GM12878 (cell line): ENCODE data around the gene KCTD6. TPM values are rescaled to one million over a fixed set of nuclear protein-coding genes. Genes with fewer than 3 reads are reported as not detected.

Experiments
- ATAC-seq: fragments of 200-7000 bp; cut with Tn5 transposase; 3 replicates; pipeline ENCODE4 v1.9.1; 2020; ENCODE audit warnings: mild to moderate bottlenecking, moderate library complexity
- BruUV-seq: library from RNA; stranded (reverse); fragments of 400-500 nt; replicated peaks from 2 replicates; lab custom pipeline; 2021; lab: Mats Ljungman, UMichigan
- CTCF ChIA-PET: fragments of 300-600 bp; sonication (Branson Sonifier 250); formaldehyde crosslinking; extraction: SDS; loops from one replicate; lab custom pipeline; 2021; ENCODE audit warnings: inconsistent platforms; lab: Yijun Ruan, JAX
- POLR2A ChIA-PET: fragments of 350-600 bp; formaldehyde crosslinking; extraction: SDS; loops from one replicate; lab custom pipeline; 2021; ENCODE audit warnings: inconsistent platforms; lab: Charles Lee
- RAD21 ChIA-PET: fragments of 300-600 bp; sonication (Branson Sonifier 250); formaldehyde crosslinking; loops from one replicate; lab custom pipeline; 2023; ENCODE audit warnings: antibody characterized with exemption; ENCODE audit not compliant: unreplicated experiment; lab: Charles Lee
- SMC1A ChIA-PET: fragments of 300-600 bp; sonication (Branson Sonifier 250); formaldehyde crosslinking; loops from one replicate; lab custom pipeline; 2023; ENCODE audit not compliant: unreplicated experiment, uncharacterized antibody; lab: Charles Lee
- DNase-seq: peaks from one replicate; pipeline ENCODE4 v3.0.0-alpha.2; 2011; ENCODE audit warnings: low read depth, low spot score
- FAIRE-seq: peaks from 3 replicates; lab custom pipeline; 2011; peaks lifted over from hg19 to GRCh38; lab: Jason Lieb, UNC
- H2AFZ ChIP-seq: 2 replicates; pipeline ENCODE4 v1.6.0; 2011; ENCODE audit warnings: low read depth, low read length, control low read depth; ENCODE audit not compliant: control insufficient read depth
- H3K27ac ChIP-seq: 2 replicates; pipeline ENCODE4 v1.5.1; 2011; ENCODE audit warnings: control low read depth; ENCODE audit not compliant: control insufficient read depth, insufficient read depth
- H3K27me3 ChIP-seq, 2 experiments: replicated peaks in 1 of 2; 2 replicates each; pipeline versions ENCODE4 v1.6.0 to v1.6.1; 2011; ENCODE audit warnings: low read length in 1 of 2; ENCODE audit not compliant: control insufficient read depth in 2 of 2, insufficient read depth in 2 of 2
- H3K36me3 ChIP-seq, 2 experiments: 2 replicates each; pipeline ENCODE4 v1.5.1; 2011; ENCODE audit warnings: low read length in 1 of 2; ENCODE audit not compliant: control insufficient read depth in 2 of 2, insufficient read depth in 2 of 2
- H3K4me1 ChIP-seq: 2 replicates; pipeline ENCODE4 v1.6.1; 2011; ENCODE audit warnings: mild to moderate bottlenecking, low read length, moderate library complexity, mixed read lengths; ENCODE audit not compliant: control insufficient read depth, insufficient read depth
- H3K4me2 ChIP-seq: 2 replicates; pipeline ENCODE4 v1.6.0; 2011; ENCODE audit warnings: control low read depth; ENCODE audit not compliant: control insufficient read depth, insufficient read depth
- H3K4me3 ChIP-seq: fragments of 200-600 bp; sonication (generic); 2 replicates; pipeline ENCODE4 v1.5.1; 2016
- H3K79me2 ChIP-seq: 2 replicates; pipeline ENCODE4 v1.6.0; 2011; ENCODE audit warnings: low read length; ENCODE audit not compliant: control insufficient read depth, insufficient read depth
- H3K9ac ChIP-seq: 2 replicates; pipeline ENCODE4 v1.8.0; 2011; ENCODE audit warnings: low read length, control low read depth, mixed read lengths; ENCODE audit not compliant: control insufficient read depth, insufficient read depth
- H3K9me3 ChIP-seq: replicated peaks from 3 replicates; pipeline ENCODE4 v1.5.1; 2011; ENCODE audit warnings: mild to moderate bottlenecking, low read length; ENCODE audit not compliant: control insufficient read depth, insufficient read depth
- H4K20me1 ChIP-seq: 2 replicates; pipeline ENCODE4 v1.6.0; 2011; ENCODE audit not compliant: control insufficient read depth, insufficient read depth
- BACH1 ChIP-seq: fragments of 450-650 bp; IDR thresholded peaks from 2 replicates; pipeline ENCODE4 v1.6.1; 2017; ENCODE audit warnings: mild to moderate bottlenecking, borderline replicate concordance
- MEF2B ChIP-seq: fragments of 450-650 bp; IDR thresholded peaks from 2 replicates; pipeline ENCODE4 v1.6.1; 2018; ENCODE audit warnings: mild to moderate bottlenecking, moderate library complexity; ENCODE audit not compliant: partially characterized antibody, poor library complexity, severe bottlenecking
- MTA2 ChIP-seq: fragments of 450-650 bp; IDR thresholded peaks from 2 replicates; pipeline ENCODE4 v1.6.1; 2016; ENCODE audit warnings: low read depth, mild to moderate bottlenecking, moderate library complexity
- NR2C1 ChIP-seq: fragments of 450-650 bp; IDR thresholded peaks from 2 replicates; pipeline ENCODE4 v1.6.1; 2017; ENCODE audit warnings: antibody characterized with exemption, mild to moderate bottlenecking, moderate library complexity
- POLR2AphosphoS2 ChIP-seq: IDR thresholded peaks from 2 replicates; pipeline ENCODE4 v1.6.1; 2011; ENCODE audit warnings: low read depth, mild to moderate bottlenecking, low read length, improper control_type of control experiment, moderate library complexity
- RUNX3 ChIP-seq: IDR thresholded peaks from 2 replicates; pipeline ENCODE4 v1.6.1; 2012; ENCODE audit warnings: low read length, inconsistent platforms
- SIN3A ChIP-seq: IDR thresholded peaks from 2 replicates; pipeline ENCODE4 v1.6.1; 2012; ENCODE audit warnings: low read depth, low read length, improper control_type of control experiment
- SMAD5 ChIP-seq: IDR thresholded peaks from 2 replicates; pipeline ENCODE4 v1.6.1; 2016; ENCODE audit warnings: antibody characterized with exemption, low read depth
- SUPT20H ChIP-seq: IDR thresholded peaks from 2 replicates; pipeline ENCODE4 v1.6.1; 2011; ENCODE audit warnings: low read depth, mild to moderate bottlenecking, low read length, moderate library complexity, borderline replicate concordance; ENCODE audit not compliant: control insufficient read depth
- TCF7 ChIP-seq: IDR thresholded peaks from 2 replicates; pipeline ENCODE4 v1.6.1; 2014; ENCODE audit warnings: antibody characterized with exemption, borderline replicate concordance
- WGBS: methylation state at CpG from one replicate; pipeline ENCODE4 v1.1.6; 2016; ENCODE audit warnings: low lambda C conversion rate; ENCODE audit not compliant: insufficient replicate concordance, insufficient coverage; ENCODE audit errors: missing lambda C conversion rate; 5-methylcytosine and 5-hydroxymethylcytosine counted together
- in situ Hi-C: fragments of 300-500 bp; cut with MboI; formaldehyde crosslinking; loops from 9 replicates; pipeline ENCODE4 v1.14.3; 2018; ENCODE audit warnings: mixed read lengths
- intact Hi-C: fragments of 100-400 bp; cut with micrococcal nuclease; formaldehyde crosslinking; loops from one replicate; pipeline ENCODE4 v1.14.2; 2022; ENCODE audit not compliant: unreplicated experiment
- polyA plus RNA-seq, 11 experiments: library from polyadenylated mRNA; depleted of rRNA in 4 of 11; unstranded in 6 of 11; stranded (reverse) in 5 of 11; fragments of >200 nt; fragmentation: Nextera tagmentation in 4 of 11; fragmentation: Illumina TruSeq in 1 of 11; extraction: Ambion mirVana in 4 of 11; extraction: Trizol in 1 of 11; gene quantifications; 1 replicate in 1 of 11; 2 replicates in 10 of 11; pipeline versions ENCODE4 v1.2.1 to v1.2.3, GENCODE V29; 2011 to 2016; ENCODE audit warnings: inconsistent platforms in 2 of 11, missing spikeins in 2 of 11, low read depth in 1 of 11
- total RNA-seq, 4 experiments: library from RNA; depleted of rRNA in 3 of 4; stranded (reverse); fragments of >200 nt in 3 of 4; fragmentation: Illumina TruSeq in 1 of 4; extraction: Trizol in 1 of 4; gene quantifications; 2 replicates each; pipeline versions ENCODE4 v1.2.1 to v1.2.3, GENCODE V29; 2013 to 2021
- TF ChIP-seq, protein P1 (sequence below): IDR thresholded peaks from 2 replicates; pipeline ENCODE4 v1.6.1; 2012; ENCODE audit warnings: low read length, inconsistent platforms
- TF ChIP-seq, protein P2 (sequence below): IDR thresholded peaks from 2 replicates; pipeline ENCODE4 v1.6.1; 2012; ENCODE audit warnings: improper control_type of control experiment, low read depth, low read length; ENCODE audit not compliant: insufficient replicate concordance
- TF ChIP-seq, protein P3 (sequence below): fragments of 450-650 bp; IDR thresholded peaks from 2 replicates; pipeline ENCODE4 v1.6.1; 2018; ENCODE audit warnings: mild to moderate bottlenecking, low read depth, moderate library complexity; ENCODE audit not compliant: partially characterized antibody

Gene KCTD6
- total and polyA plus RNA-seq, 10 of the 15 experiments (the other 5 are each of a cell fraction or from before 2014, with no cell fraction given): 5.2 to 10.7 (median 8.7) TPM

DNA sequence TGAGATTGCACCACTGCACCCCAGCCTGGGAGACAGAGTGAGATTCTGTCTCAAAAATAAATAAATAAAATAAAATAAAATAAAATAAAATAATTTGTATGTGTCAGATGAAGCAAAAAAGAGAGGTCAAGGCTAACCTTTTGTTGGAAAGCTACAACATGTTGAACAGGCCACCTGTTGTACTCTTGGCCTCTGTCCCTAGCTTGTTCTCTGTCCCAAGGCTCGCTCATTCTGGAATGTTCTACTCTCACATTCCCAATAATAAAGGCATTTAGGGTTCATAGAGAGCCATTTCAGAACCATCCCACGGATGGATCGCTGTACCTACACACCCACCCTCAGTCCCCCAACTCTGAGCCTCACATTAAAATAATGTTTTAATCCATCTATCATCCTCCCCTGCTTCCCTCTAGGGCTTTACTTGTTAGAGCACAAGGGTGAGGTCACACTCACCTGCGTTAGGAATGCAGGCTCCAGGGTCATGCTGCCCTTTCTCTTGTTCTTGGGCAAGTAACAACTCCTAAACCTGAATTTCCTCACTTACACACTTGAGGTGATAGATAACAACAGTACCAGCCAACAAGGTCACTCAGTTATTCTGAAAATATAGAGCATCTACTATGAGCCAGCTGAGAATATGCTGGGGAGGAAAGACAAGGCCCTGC lies 24.9 kb upstream of the KCTD6 start (continued):
- TF ChIP-seq, protein P1, sequence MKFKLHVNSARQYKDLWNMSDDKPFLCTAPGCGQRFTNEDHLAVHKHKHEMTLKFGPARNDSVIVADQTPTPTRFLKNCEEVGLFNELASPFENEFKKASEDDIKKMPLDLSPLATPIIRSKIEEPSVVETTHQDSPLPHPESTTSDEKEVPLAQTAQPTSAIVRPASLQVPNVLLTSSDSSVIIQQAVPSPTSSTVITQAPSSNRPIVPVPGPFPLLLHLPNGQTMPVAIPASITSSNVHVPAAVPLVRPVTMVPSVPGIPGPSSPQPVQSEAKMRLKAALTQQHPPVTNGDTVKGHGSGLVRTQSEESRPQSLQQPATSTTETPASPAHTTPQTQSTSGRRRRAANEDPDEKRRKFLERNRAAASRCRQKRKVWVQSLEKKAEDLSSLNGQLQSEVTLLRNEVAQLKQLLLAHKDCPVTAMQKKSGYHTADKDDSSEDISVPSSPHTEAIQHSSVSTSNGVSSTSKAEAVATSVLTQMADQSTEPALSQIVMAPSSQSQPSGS: no peak
- no peak for TF ChIP-seq NR2C1

DNA sequence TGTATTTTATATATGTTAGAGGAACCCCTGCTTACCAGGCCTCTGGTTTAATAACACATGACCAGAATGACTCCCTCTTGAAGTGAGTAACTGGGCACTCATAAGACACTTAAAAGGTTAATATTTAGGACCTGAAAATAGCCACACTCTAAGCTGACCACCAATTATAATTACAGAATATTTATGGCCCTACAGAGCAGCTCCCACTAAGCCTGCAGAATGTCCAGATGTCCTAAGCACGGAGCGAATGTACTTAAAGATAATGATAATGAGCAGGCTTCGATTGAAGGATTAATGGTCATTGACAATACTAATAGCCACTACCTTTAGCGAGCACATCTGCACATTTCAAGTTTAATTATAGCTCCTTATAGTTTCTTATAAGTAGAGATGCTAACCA lies 22.8 kb upstream of the KCTD6 start:
- no peak overlapping the region for H2AFZ ChIP-seq
- ChIA-PET CTCF (interaction anchor here (0.5 to 1.3 kb wide), 3 partner anchors 16 to 105 kb away, joined by 3 to 4 read pairs (median 3); no protein-coding TSS in a partner anchor), RAD21 (no interaction called here), POLR2A (no interaction called here), SMC1A (interaction anchor here (0.6 kb wide), 1 partner anchor 87 kb away, joined by 3 read pairs; no protein-coding TSS in a partner anchor)
- no peaks in the 10 kb centered on the region for H3K36me3 ChIP-seq
- WGBS: 65% methylated on average over 4 of the region's 4 CpGs
- H3K4me3 ChIP-seq: no peak overlapping the region
- intact Hi-C loops (no loop called here), in situ Hi-C loops (no loop called here)
- FAIRE-seq: no peak
- no peaks in the 10 kb centered on the region for H3K9me3 ChIP-seq
- no peak overlapping the region for H3K27ac ChIP-seq
- H3K27me3 ChIP-seq: no peaks in the 10 kb centered on the region
- no peak overlapping the region for H3K9ac ChIP-seq
- no peaks in the 10 kb centered on the region for H4K20me1 ChIP-seq
- H3K79me2 ChIP-seq: no peaks in the 10 kb centered on the region
- BruUV-seq: no TSS peak
- H3K4me1 ChIP-seq: 0 out of 2 replicates have a peak, but pooled peaks cover 2% of the 10 kb centered on the region
- ATAC-seq: no peak
- no peak for DNase-seq
- no peak overlapping the region for H3K4me2 ChIP-seq
- no peak for TF ChIP-seq BACH1
- no peak for TF ChIP-seq TCF7
- TF ChIP-seq POLR2AphosphoS2: no peak
- no peak for TF ChIP-seq SIN3A
- TF ChIP-seq, protein P2, sequence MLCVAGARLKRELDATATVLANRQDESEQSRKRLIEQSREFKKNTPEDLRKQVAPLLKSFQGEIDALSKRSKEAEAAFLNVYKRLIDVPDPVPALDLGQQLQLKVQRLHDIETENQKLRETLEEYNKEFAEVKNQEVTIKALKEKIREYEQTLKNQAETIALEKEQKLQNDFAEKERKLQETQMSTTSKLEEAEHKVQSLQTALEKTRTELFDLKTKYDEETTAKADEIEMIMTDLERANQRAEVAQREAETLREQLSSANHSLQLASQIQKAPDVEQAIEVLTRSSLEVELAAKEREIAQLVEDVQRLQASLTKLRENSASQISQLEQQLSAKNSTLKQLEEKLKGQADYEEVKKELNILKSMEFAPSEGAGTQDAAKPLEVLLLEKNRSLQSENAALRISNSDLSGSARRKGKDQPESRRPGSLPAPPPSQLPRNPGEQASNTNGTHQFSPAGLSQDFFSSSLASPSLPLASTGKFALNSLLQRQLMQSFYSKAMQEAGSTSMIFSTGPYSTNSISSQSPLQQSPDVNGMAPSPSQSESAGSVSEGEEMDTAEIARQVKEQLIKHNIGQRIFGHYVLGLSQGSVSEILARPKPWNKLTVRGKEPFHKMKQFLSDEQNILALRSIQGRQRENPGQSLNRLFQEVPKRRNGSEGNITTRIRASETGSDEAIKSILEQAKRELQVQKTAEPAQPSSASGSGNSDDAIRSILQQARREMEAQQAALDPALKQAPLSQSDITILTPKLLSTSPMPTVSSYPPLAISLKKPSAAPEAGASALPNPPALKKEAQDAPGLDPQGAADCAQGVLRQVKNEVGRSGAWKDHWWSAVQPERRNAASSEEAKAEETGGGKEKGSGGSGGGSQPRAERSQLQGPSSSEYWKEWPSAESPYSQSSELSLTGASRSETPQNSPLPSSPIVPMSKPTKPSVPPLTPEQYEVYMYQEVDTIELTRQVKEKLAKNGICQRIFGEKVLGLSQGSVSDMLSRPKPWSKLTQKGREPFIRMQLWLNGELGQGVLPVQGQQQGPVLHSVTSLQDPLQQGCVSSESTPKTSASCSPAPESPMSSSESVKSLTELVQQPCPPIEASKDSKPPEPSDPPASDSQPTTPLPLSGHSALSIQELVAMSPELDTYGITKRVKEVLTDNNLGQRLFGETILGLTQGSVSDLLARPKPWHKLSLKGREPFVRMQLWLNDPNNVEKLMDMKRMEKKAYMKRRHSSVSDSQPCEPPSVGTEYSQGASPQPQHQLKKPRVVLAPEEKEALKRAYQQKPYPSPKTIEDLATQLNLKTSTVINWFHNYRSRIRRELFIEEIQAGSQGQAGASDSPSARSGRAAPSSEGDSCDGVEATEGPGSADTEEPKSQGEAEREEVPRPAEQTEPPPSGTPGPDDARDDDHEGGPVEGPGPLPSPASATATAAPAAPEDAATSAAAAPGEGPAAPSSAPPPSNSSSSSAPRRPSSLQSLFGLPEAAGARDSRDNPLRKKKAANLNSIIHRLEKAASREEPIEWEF: no peak
- no peak for TF ChIP-seq MEF2B
- TF ChIP-seq SMAD5: no peak
- no peak for TF ChIP-seq RUNX3
- TF ChIP-seq, protein P3, sequence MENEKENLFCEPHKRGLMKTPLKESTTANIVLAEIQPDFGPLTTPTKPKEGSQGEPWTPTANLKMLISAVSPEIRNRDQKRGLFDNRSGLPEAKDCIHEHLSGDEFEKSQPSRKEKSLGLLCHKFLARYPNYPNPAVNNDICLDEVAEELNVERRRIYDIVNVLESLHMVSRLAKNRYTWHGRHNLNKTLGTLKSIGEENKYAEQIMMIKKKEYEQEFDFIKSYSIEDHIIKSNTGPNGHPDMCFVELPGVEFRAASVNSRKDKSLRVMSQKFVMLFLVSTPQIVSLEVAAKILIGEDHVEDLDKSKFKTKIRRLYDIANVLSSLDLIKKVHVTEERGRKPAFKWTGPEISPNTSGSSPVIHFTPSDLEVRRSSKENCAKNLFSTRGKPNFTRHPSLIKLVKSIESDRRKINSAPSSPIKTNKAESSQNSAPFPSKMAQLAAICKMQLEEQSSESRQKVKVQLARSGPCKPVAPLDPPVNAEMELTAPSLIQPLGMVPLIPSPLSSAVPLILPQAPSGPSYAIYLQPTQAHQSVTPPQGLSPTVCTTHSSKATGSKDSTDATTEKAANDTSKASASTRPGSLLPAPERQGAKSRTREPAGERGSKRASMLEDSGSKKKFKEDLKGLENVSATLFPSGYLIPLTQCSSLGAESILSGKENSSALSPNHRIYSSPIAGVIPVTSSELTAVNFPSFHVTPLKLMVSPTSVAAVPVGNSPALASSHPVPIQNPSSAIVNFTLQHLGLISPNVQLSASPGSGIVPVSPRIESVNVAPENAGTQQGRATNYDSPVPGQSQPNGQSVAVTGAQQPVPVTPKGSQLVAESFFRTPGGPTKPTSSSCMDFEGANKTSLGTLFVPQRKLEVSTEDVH: no peak
- TF ChIP-seq SUPT20H: no peak
- no peak for TF ChIP-seq MTA2
